Measurements from ENCODE around the gene OTX1. TPM values are rescaled to one million over a fixed set of nuclear protein-coding genes. Genes with fewer than 3 reads are reported as not detected.

Gene OTX1
- total and polyA plus RNA-seq, 2 donors (not counting 3 experiments of a cell fraction or from before 2014, with no cell fraction given) = not detected

DNA sequence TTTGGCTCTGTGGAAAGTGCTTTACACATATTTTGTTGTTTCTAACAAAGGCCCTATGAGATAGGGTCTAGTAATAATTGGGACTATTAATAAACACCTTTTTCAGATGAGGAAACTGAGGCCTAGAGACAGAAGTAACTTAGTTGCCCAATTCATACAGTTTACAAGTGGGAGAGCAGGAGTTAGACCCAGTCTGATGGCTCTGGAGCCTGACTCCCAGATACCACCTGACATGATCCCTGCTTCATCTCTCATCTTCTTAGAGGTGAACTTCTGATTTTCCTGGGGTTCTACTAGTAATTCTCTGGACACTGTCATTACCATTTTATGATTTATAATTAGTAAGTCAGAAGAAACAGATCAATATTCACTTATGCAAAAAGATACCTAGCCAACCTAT is 49.1 kb upstream of the OTX1 start:
- Histone ChIP-seq H2AFZ (ENCODE audit: low read depth, low read length) (no peak overlapping the region), H3K27me3 (ENCODE audit: control insufficient read depth in 2 of 2, insufficient read depth in 2 of 2, low read length in 2 of 2) (no peaks in the 10 kb centered on the region), H3K9me1 (replicated peaks; ENCODE audit: control insufficient read depth, extremely low read depth, insufficient read depth, low read length) (no peaks in the 10 kb centered on the region), H3K4me3 (replicated peaks in 1 of 3; ENCODE audit: insufficient read depth in 1 of 3, low read depth in 1 of 3, low read length in 3 of 3) (no peak overlapping the region), H4K20me1 (replicated peaks; ENCODE audit: control insufficient read depth, extremely low read depth, insufficient read depth, low read length) (no peaks in the 10 kb centered on the region), H3K9me3 (replicated peaks; ENCODE audit: control insufficient read depth, insufficient read depth, low read length) (no peaks in the 10 kb centered on the region), H3K4me2 (ENCODE audit: insufficient read depth, low read length) (no peak overlapping the region), H3K4me1 (ENCODE audit: control insufficient read depth, extremely low read depth, insufficient read depth, low read length) (peaks cover 8% of the 10 kb centered on the region), H3K79me2 (ENCODE audit: control insufficient read depth, insufficient read depth, low read length) (no peaks in the 10 kb centered on the region), H3K9ac (replicated peaks; ENCODE audit: extremely low read depth, insufficient read depth, low read length) (no peak overlapping the region), H3K36me3 (ENCODE audit: control insufficient read depth in 2 of 2, extremely low read depth in 1 of 2, insufficient read depth in 2 of 2, low read length in 2 of 2) (peaks cover 0 to 2% of the 10 kb centered on the region in 2 experiments), H3K27ac (ENCODE audit: insufficient read depth, low read depth, low read length) (no peak overlapping the region)
- no peak for TF ChIP-seq GATA2 (IDR thresholded peaks at IDR 0.05; ENCODE audit: insufficient read depth, insufficient read length, low read depth, low read length)
- no peak for TF ChIP-seq POLR2A (IDR thresholded peaks at IDR 0.05; ENCODE audit: low read depth, low read length)
- TF ChIP-seq EZH2 (IDR thresholded peaks at IDR 0.05; ENCODE audit: borderline replicate concordance, low read depth, low read length, severe bottlenecking) = no peak
- TF ChIP-seq POLR2AphosphoS5 (IDR thresholded peaks at IDR 0.05; ENCODE audit: insufficient read depth, low read depth, low read length) = no peak
- no peak for TF ChIP-seq FOS (IDR thresholded peaks at IDR 0.05; ENCODE audit: borderline replicate concordance, insufficient read depth, low read length)
- no peak for TF ChIP-seq JUN (IDR thresholded peaks at IDR 0.05; ENCODE audit: borderline replicate concordance, insufficient read depth, insufficient read length, low read depth)
- TF ChIP-seq, protein P1, sequence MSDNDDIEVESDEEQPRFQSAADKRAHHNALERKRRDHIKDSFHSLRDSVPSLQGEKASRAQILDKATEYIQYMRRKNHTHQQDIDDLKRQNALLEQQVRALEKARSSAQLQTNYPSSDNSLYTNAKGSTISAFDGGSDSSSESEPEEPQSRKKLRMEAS (IDR thresholded peaks at IDR 0.05; ENCODE audit: insufficient read depth, insufficient read length) = no peak
- TF ChIP-seq MYC (IDR thresholded peaks at IDR 0.05; ENCODE audit: low read depth, low read length) = no peak
- no peak for TF ChIP-seq CTCF (IDR thresholded peaks at IDR 0.05; ENCODE audit: extremely low read depth in 1 of 2, insufficient read depth in 1 of 2, low read depth in 1 of 2, low read length in 2 of 2)
- FAIRE-seq (no peak), DNase-seq (ENCODE audit: low read depth, low spot score) (no peak)
- no TSS peak for BruUV-seq (replicated peaks)
- intact Hi-C loops (cut with micrococcal nuclease) = no loop called here
- dilution Hi-C loops (cut with MboI; ENCODE audit: extremely low pct_ligation_motif_present, low sequenced_read_pairs) = no loop called here
- ChIA-PET POLR2A (no interaction called here), CTCF (interaction anchor here (1.0 to 1.1 kb wide), 2 partner anchors 11 to 97 kb away, joined by 3 read pairs; no protein-coding TSS in a partner anchor)

Measured in endothelial cell of umbilical vein (primary cell).